A549 (cell line): ENCODE data around the gene EXOC4.

Source experiments
- CEBPB ChIP-seq, 2 experiments: fragments of >200 bp in 1 of 2; sonication (Bioruptor Twin) in 1 of 2; formaldehyde crosslinking in 1 of 2; IDR thresholded peaks; 2 replicates each; pipeline ENCODE4 v1.6.1; 2012 to 2016
- EP300 ChIP-seq, 2 experiments: fragments of >200 bp; sonication (Bioruptor Twin); formaldehyde crosslinking; IDR thresholded peaks; 2 replicates in 1 of 2; 3 replicates in 1 of 2; pipeline ENCODE4 v1.6.1; 2016 to 2017
- GATA3 ChIP-seq: IDR thresholded peaks from 2 replicates; pipeline ENCODE4 v1.6.1; 2012; ENCODE audit warnings: borderline replicate concordance
- KDM1A ChIP-seq: fragments of 200-600 bp; sonication (generic); IDR thresholded peaks from 2 replicates; pipeline ENCODE4 v1.6.1; 2016; ENCODE audit warnings: low read depth, mild to moderate bottlenecking
- MYC ChIP-seq: IDR thresholded peaks from 2 replicates; pipeline ENCODE4 v1.6.1; 2012; ENCODE audit warnings: mild to moderate bottlenecking, inconsistent platforms, low read length, improper control_type of control experiment, borderline replicate concordance
- NR3C1 ChIP-seq: fragments of >200 bp; sonication (Bioruptor Twin); formaldehyde crosslinking; IDR thresholded peaks from 3 replicates; pipeline ENCODE4 v1.6.1; 2017
- PHF8 ChIP-seq: fragments of 200-600 bp; sonication (generic); IDR thresholded peaks from 2 replicates; pipeline ENCODE4 v1.6.1; 2016; ENCODE audit warnings: low read depth, mild to moderate bottlenecking, antibody characterized with exemption, moderate library complexity, borderline replicate concordance
- RAD21 ChIP-seq, 2 experiments: fragments of >200 bp in 1 of 2; sonication (Bioruptor Twin) in 1 of 2; formaldehyde crosslinking in 1 of 2; IDR thresholded peaks in 1 of 2; conservative IDR thresholded peaks in 1 of 2; 2 replicates in 1 of 2; 3 replicates in 1 of 2; pipeline ENCODE4 v1.6.1; 2012 to 2018; ENCODE audit warnings: inconsistent platforms in 1 of 2
- RCOR1 ChIP-seq: fragments of 150-350 bp; IDR thresholded peaks from 2 replicates; pipeline ENCODE4 v1.6.1; 2014; ENCODE audit warnings: antibody characterized with exemption, low read length, low read depth
- TF ChIP-seq, protein P1 (sequence below): fragments of >200 bp; sonication (Bioruptor Twin); formaldehyde crosslinking; IDR thresholded peaks from 3 replicates; pipeline ENCODE4 v1.5.1; 2016
- TF ChIP-seq, protein P2 (sequence below): fragments of 250-450 bp; sonication (Bioruptor Pico); IDR thresholded peaks from 2 replicates; pipeline ENCODE4 v1.5.0; 2020; ENCODE audit warnings: low read depth, mild to moderate bottlenecking, moderate library complexity
- TF ChIP-seq, protein P3 (sequence below): fragments of 450-650 bp; IDR thresholded peaks from 2 replicates; pipeline ENCODE4 v1.6.1; 2014; ENCODE audit warnings: antibody characterized with exemption

DNA sequence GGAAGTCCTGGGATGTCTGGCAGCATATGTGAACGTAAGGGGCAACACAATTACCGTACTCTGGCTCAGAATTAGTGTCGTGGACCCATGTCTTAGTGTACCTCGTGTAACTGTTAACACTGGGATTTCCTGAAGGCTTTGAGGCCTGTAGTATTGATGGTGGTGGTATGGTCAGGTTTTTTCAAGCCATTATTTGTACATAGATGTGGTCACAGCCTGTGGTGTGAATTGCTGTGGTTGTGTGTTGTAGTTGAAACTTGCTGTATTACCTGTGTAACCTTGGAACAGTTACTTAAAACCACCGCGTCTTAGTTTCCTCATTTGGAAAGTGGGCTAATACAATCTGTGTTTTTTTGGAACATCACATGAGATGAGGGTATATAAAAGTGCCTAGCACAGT, 5.3 kb downstream of the EXOC4 start:
- no peak for TF ChIP-seq GATA3
- no peak for TF ChIP-seq RCOR1
- TF ChIP-seq, protein P1, sequence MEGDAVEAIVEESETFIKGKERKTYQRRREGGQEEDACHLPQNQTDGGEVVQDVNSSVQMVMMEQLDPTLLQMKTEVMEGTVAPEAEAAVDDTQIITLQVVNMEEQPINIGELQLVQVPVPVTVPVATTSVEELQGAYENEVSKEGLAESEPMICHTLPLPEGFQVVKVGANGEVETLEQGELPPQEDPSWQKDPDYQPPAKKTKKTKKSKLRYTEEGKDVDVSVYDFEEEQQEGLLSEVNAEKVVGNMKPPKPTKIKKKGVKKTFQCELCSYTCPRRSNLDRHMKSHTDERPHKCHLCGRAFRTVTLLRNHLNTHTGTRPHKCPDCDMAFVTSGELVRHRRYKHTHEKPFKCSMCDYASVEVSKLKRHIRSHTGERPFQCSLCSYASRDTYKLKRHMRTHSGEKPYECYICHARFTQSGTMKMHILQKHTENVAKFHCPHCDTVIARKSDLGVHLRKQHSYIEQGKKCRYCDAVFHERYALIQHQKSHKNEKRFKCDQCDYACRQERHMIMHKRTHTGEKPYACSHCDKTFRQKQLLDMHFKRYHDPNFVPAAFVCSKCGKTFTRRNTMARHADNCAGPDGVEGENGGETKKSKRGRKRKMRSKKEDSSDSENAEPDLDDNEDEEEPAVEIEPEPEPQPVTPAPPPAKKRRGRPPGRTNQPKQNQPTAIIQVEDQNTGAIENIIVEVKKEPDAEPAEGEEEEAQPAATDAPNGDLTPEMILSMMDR, result no peak
- TF ChIP-seq PHF8, result no peak
- no peak for TF ChIP-seq NR3C1
- TF ChIP-seq RAD21 (conservative IDR thresholded peaks at IDR 0.05 in 1 of 2, IDR thresholded peaks at IDR 0.05 in 1 of 2), result no peak
- no peak for TF ChIP-seq CEBPB (IDR thresholded peaks at IDR 0.05)
- no peak for TF ChIP-seq EP300 (IDR thresholded peaks at IDR 0.05)
- no peak for TF ChIP-seq MYC
- no peak for TF ChIP-seq KDM1A
- TF ChIP-seq, protein P2, sequence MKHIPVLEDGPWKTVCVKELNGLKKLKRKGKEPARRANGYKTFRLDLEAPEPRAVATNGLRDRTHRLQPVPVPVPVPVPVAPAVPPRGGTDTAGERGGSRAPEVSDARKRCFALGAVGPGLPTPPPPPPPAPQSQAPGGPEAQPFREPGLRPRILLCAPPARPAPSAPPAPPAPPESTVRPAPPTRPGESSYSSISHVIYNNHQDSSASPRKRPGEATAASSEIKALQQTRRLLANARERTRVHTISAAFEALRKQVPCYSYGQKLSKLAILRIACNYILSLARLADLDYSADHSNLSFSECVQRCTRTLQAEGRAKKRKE, result no peak
- TF ChIP-seq, protein P3, sequence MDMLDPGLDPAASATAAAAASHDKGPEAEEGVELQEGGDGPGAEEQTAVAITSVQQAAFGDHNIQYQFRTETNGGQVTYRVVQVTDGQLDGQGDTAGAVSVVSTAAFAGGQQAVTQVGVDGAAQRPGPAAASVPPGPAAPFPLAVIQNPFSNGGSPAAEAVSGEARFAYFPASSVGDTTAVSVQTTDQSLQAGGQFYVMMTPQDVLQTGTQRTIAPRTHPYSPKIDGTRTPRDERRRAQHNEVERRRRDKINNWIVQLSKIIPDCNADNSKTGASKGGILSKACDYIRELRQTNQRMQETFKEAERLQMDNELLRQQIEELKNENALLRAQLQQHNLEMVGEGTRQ, result no peak
